Measurements from ENCODE around the gene CHD9.
A peak's percentile ranks its signal among the peaks of the same experiment; 100 is the strongest.

Gene CHD9

GRCh38 chr16:53022374-53022773 lies 32.4 kb upstream of the CHD9 start (continued):
- TF ChIP-seq ZNF565 (CRISPR knock-in tag; conservative IDR thresholded peaks at IDR 0.05; ENCODE audit: low read depth) (no peak), ISL1 (CRISPR knock-in tag; IDR thresholded peaks at IDR 0.05) (no peak)

GRCh38 chr16:53024045-53024444 lies 30.7 kb upstream of the CHD9 start:
- TF ChIP-seq ISL1 (CRISPR knock-in tag; IDR thresholded peaks at IDR 0.05) = no peak
- no peak for TF ChIP-seq ZNF565 (CRISPR knock-in tag; conservative IDR thresholded peaks at IDR 0.05; ENCODE audit: low read depth)
- TF ChIP-seq CSRNP3 (CRISPR knock-in tag; IDR thresholded peaks at IDR 0.05) = no peak
- TF ChIP-seq ESRRG (CRISPR knock-in tag; IDR thresholded peaks at IDR 0.05) = no peak
- no peak for TF ChIP-seq BACH2 (CRISPR knock-in tag; IDR thresholded peaks at IDR 0.05; ENCODE audit: borderline replicate concordance)
- no peak for ATAC-seq

GRCh38 chr16:53029971-53030370 lies 24.8 kb upstream of the CHD9 start:
- no peak for ATAC-seq
- TF ChIP-seq CREB5 (CRISPR knock-in tag; IDR thresholded peaks at IDR 0.05; ENCODE audit: low read depth) (no peak), ISL1 (CRISPR knock-in tag; IDR thresholded peaks at IDR 0.05) (peak; percentile 26)

GRCh38 chr16:53031323-53031942 lies 23.4 kb upstream of the CHD9 start:
- no peak for ATAC-seq
- TF ChIP-seq OSR1 (CRISPR knock-in tag; IDR thresholded peaks at IDR 0.05) = no peak
- TF ChIP-seq CREB5 (CRISPR knock-in tag; IDR thresholded peaks at IDR 0.05; ENCODE audit: low read depth) = no peak
- TF ChIP-seq TOX (CRISPR knock-in tag; IDR thresholded peaks at IDR 0.05; ENCODE audit: borderline replicate concordance) = no peak

GRCh38 chr16:53034306-53034705 lies 20.5 kb upstream of the CHD9 start:
- ATAC-seq = no peak
- TF ChIP-seq ZNF70 (CRISPR knock-in tag; IDR thresholded peaks at IDR 0.05) (no peak), TSHZ2 (CRISPR knock-in tag; IDR thresholded peaks at IDR 0.05) (no peak), ZC3H10 (CRISPR knock-in tag; IDR thresholded peaks at IDR 0.05) (no peak), GLIS3 (CRISPR knock-in tag; IDR thresholded peaks at IDR 0.05) (no peak), CREB5 (CRISPR knock-in tag; IDR thresholded peaks at IDR 0.05; ENCODE audit: low read depth) (no peak), BACH2 (CRISPR knock-in tag; IDR thresholded peaks at IDR 0.05; ENCODE audit: borderline replicate concordance) (no peak)

- TF ChIP-seq PATZ1 (CRISPR knock-in tag; IDR thresholded peaks at IDR 0.05; ENCODE audit: borderline replicate concordance) = no peak
- no peak for ATAC-seq
Observed at GRCh38 chr16:53035176-53035942, 19.4 kb upstream of the CHD9 start.

All from SK-N-SH treated with all-trans-retinoic acid at 6 μM for 48 hours (cell line).